B cell (primary cell): Measurements from ENCODE around the gene BRSK1. TPM values are rescaled to one million over a fixed set of nuclear protein-coding genes. Genes with fewer than 3 reads are reported as not detected.

Source experiments
- ATAC-seq: fragments of 200-7000 bp; cut with Tn5 transposase; one replicate; pipeline ENCODE4 v1.10.0; 2021; ENCODE audit warnings: low read depth, mild to moderate bottlenecking, moderate number of reproducible peaks, moderate library complexity
- CTCF ChIA-PET: fragments of 350-600 bp; sonication (Branson Sonifier 250); formaldehyde crosslinking; loops from one replicate; lab custom pipeline; 2021; ENCODE audit warnings: antibody characterized with exemption, inconsistent platforms; lab: Charles Lee
- POLR2A ChIA-PET: fragments of 350-600 bp; sonication (Branson Sonifier 250); formaldehyde crosslinking; loops from one replicate; lab custom pipeline; 2021; ENCODE audit warnings: antibody characterized with exemption; lab: Charles Lee
- DNase-seq: peaks from one replicate; pipeline ENCODE4 v3.0.0; 2013
- H2AFZ ChIP-seq: 2 replicates; pipeline ENCODE4 v1.6.1; 2012; ENCODE audit warnings: mild to moderate bottlenecking, low read depth, low read length; ENCODE audit not compliant: insufficient read depth, poor library complexity, severe bottlenecking
- H3K27ac ChIP-seq, 2 donors: 1 replicate in 1 of 2; 2 replicates in 1 of 2; pipeline ENCODE4 v1.5.1; 2012 to 2013; ENCODE audit warnings: low read length in 2 of 2, mild to moderate bottlenecking in 2 of 2, moderate library complexity in 1 of 2
- H3K27me3 ChIP-seq, 4 experiments: fragments of 200-600 bp in 1 of 4; sonication (generic) in 1 of 4; replicated peaks in 1 of 4; 1 replicate in 2 of 4; 2 replicates in 2 of 4; pipeline versions ENCODE4 v1.6.1 to v1.7.0; 2013 to 2016; ENCODE audit warnings: low read length in 3 of 4, mild to moderate bottlenecking in 2 of 4, mixed read lengths in 1 of 4, moderate library complexity in 1 of 4; ENCODE audit not compliant: insufficient read depth in 4 of 4, control insufficient read depth in 3 of 4; ENCODE audit errors: control extremely low read depth in 1 of 4
- H3K36me3 ChIP-seq, 2 experiments: replicated peaks in 1 of 2; 1 replicate in 1 of 2; 2 replicates in 1 of 2; pipeline versions ENCODE4 v1.6.1 to v1.7.1; 2013; ENCODE audit warnings: low read length in 1 of 2; ENCODE audit not compliant: insufficient read depth in 2 of 2, control insufficient read depth in 1 of 2; ENCODE audit errors: control extremely low read depth in 1 of 2, extremely low read depth in 1 of 2
- H3K4me1 ChIP-seq, 2 donors: fragments of 200-600 bp in 1 of 2; sonication (generic) in 1 of 2; 1 replicate in 1 of 2; 2 replicates in 1 of 2; pipeline versions ENCODE4 v1.5.1 to v1.6.1; 2013 to 2017; ENCODE audit warnings: low read length in 2 of 2; ENCODE audit not compliant: control insufficient read depth in 2 of 2, insufficient read depth in 2 of 2
- H3K4me2 ChIP-seq: replicated peaks from 2 replicates; pipeline ENCODE3; 2012; ENCODE audit warnings: mild to moderate bottlenecking, low read depth, low read length; ENCODE audit not compliant: poor library complexity, severe bottlenecking
- H3K4me3 ChIP-seq, 5 experiments: fragments of 200-600 bp in 1 of 5; sonication (generic) in 1 of 5; 1 replicate in 3 of 5; 2 replicates in 2 of 5; pipeline versions ENCODE4 v1.5.1 to v1.7.0; 2011 to 2016; ENCODE audit warnings: low read length in 4 of 5, mild to moderate bottlenecking in 4 of 5, low read depth in 2 of 5, control low read depth in 1 of 5, moderate library complexity in 1 of 5; ENCODE audit not compliant: insufficient read depth in 1 of 5; ENCODE audit errors: control extremely low read depth in 1 of 5, extremely low read depth in 1 of 5
- H3K79me2 ChIP-seq: fragments of 200-600 bp; sonication (generic); one replicate; pipeline ENCODE4 v1.6.0; 2016; ENCODE audit warnings: low read length; ENCODE audit not compliant: control insufficient read depth, insufficient read depth
- H3K9ac ChIP-seq: fragments of 200-600 bp; sonication (generic); 2 replicates; pipeline ENCODE4 v1.6.1; 2017; ENCODE audit warnings: mild to moderate bottlenecking, low read length, moderate library complexity
- H3K9me3 ChIP-seq, 3 donors: one replicate each; pipeline versions ENCODE4 v1.6.1 to v1.7.1; 2013; ENCODE audit warnings: low read length in 2 of 3; ENCODE audit not compliant: control insufficient read depth in 2 of 3, insufficient read depth in 1 of 3; ENCODE audit errors: control extremely low read depth in 1 of 3
- H4K20me1 ChIP-seq: 2 replicates; pipeline ENCODE4 v1.6.0; 2012; ENCODE audit warnings: mild to moderate bottlenecking, low read length; ENCODE audit not compliant: insufficient read depth, control insufficient read depth, poor library complexity, severe bottlenecking
- H3K27ac Mint-ChIP-seq: one replicate; pipeline ENCODE4 v1.8.0; 2021; ENCODE audit warnings: mixed read lengths
- H3K27me3 Mint-ChIP-seq: one replicate; pipeline ENCODE4 v1.8.0; 2021; ENCODE audit warnings: mixed read lengths
- H3K4me1 Mint-ChIP-seq: one replicate; pipeline ENCODE4 v1.8.0; 2021; ENCODE audit warnings: mixed read lengths
- H3K4me3 Mint-ChIP-seq: one replicate; pipeline ENCODE4 v1.8.0; 2021; ENCODE audit warnings: mixed read lengths
- H3K9me3 Mint-ChIP-seq: one replicate; pipeline ENCODE4 v1.8.0; 2022; ENCODE audit warnings: mixed read lengths; ENCODE audit not compliant: insufficient read depth
- CTCF ChIP-seq: fragments of 200-600 bp; IDR thresholded peaks from one replicate; pipeline ENCODE4 v1.8.0; 2022; ENCODE audit warnings: antibody characterized with exemption, mild to moderate bottlenecking
- EZH2 ChIP-seq: IDR thresholded peaks from 2 replicates; pipeline ENCODE4 v1.6.1; 2012; ENCODE audit warnings: borderline replicate concordance, low read depth, mild to moderate bottlenecking, moderate library complexity, low read length; ENCODE audit not compliant: insufficient read depth, poor library complexity, severe bottlenecking
- WGBS: methylation state at CpG from one replicate; pipeline ENCODE4 v1.1.5; 2013; ENCODE audit warnings: missing lambda C conversion rate; ENCODE audit not compliant: insufficient coverage; 5-methylcytosine and 5-hydroxymethylcytosine counted together
- intact Hi-C: fragments of 100-400 bp; cut with micrococcal nuclease; formaldehyde crosslinking; loops from one replicate; pipeline ENCODE4 v1.10.0; 2022
- polyA plus RNA-seq: library from polyadenylated mRNA; depleted of rRNA; stranded (reverse); fragments of >200 nt; gene quantifications from 2 replicates; pipeline ENCODE4 v1.2.3, GENCODE V29; 2012
- total RNA-seq, 2 donors: library from RNA; stranded (reverse); fragments of 120-200 nt in 1 of 2; gene quantifications; 1 replicate in 1 of 2; 2 replicates in 1 of 2; pipeline versions ENCODE4 v1.2.3 to v1.2.4, GENCODE V29; 2013 to 2022

BRSK1 gene
- total and polyA plus RNA-seq, 2 donors (not counting 1 experiment from before 2014, with no cell fraction given) = 0.94 to 1.4 TPM

GRCh38 chr19:55254625-55254977, 29.2 kb upstream of the BRSK1 start:
- Histone ChIP-seq H3K27me3 (no peaks in the 10 kb centered on the region), H3K4me2 (peak overlapping the region; percentile 97), H3K36me3 (peaks cover 0 to 9% of the 10 kb centered on the region in 2 experiments), H2AFZ (peak overlapping the region; percentile 45), H3K4me3 (peak overlapping the region; percentile 36 to 89 (median 61)), H4K20me1 (peaks cover 75% of the 10 kb centered on the region), H3K4me1 (peaks cover 75 to 85% of the 10 kb centered on the region in 2 donors), H3K79me2 (peaks cover 84% of the 10 kb centered on the region), H3K9ac (peak overlapping the region; percentile 88), H3K9me3 (no peaks in the 10 kb centered on the region), H3K27ac (peak overlapping the region; percentile 87 to 94)
- 4% methylated on average over 6 of the region's 6 CpGs for WGBS
- ChIA-PET CTCF (interaction anchor here (0.6 to 5.9 kb wide), 14 partner anchors 9 to 400 kb away, joined by 3 to 56 read pairs (median 4); partner anchors contain the start of genes BRSK1, HSPBP1, KMT5C and TMEM238), POLR2A (interaction anchor here (0.8 to 5.2 kb wide), 13 partner anchors 9 to 1065 kb away, joined by 3 to 44 read pairs (median 4); partner anchors contain the start of genes FIZ1, HSPBP1, KMT5C and MBOAT7)
- Mint-ChIP-seq H3K4me1 (peaks cover 84% of the 10 kb centered on the region), H3K27me3 (no peaks in the 10 kb centered on the region), H3K4me3 (peak overlapping the region; percentile 96), H3K27ac (peak overlapping the region; percentile 99), H3K9me3 (no peaks in the 10 kb centered on the region)
- ATAC-seq = no peak
- DNase-seq = no peak
- TF ChIP-seq CTCF = no peak
- TF ChIP-seq EZH2 = no peak
- intact Hi-C loops = loop anchor here (1.0 to 10.0 kb wide), 5 partner anchors 22 to 380 kb away; partner anchors contain the start of genes HSPBP1, KMT5C, ZNF524 and ZNF865
